Right lobe of liver (tissue), 4 donors: Measurements from ENCODE around the gene OSBPL8.

ENCODE experiments used
- POLR2A ChIP-seq: fragments of 450-650 bp; IDR thresholded peaks from one replicate; pipeline ENCODE4 v1.6.1; 2017; ENCODE audit warnings: antibody characterized with exemption, mild to moderate bottlenecking
- TF ChIP-seq, protein P1 (sequence below), 4 donors: fragments of 200-600 bp in 3 of 4; fragments of 450-650 bp in 1 of 4; IDR thresholded peaks; one replicate each; pipeline versions ENCODE4 v1.5.1 to v1.8.0; 2016 to 2022; ENCODE audit warnings: antibody characterized with exemption in 4 of 4, mild to moderate bottlenecking in 2 of 4
- donor health status: DM: no; HTN: no; CAD: no.
- donor health status: DM: no; HTN: no; CAD: no.
- donor health status: DM: no; HTN: yes; CAD: no.

GRCh38 chr12:76307083-76307482 lies 252.5 kb downstream of the OSBPL8 start:
- TF ChIP-seq, protein P1, sequence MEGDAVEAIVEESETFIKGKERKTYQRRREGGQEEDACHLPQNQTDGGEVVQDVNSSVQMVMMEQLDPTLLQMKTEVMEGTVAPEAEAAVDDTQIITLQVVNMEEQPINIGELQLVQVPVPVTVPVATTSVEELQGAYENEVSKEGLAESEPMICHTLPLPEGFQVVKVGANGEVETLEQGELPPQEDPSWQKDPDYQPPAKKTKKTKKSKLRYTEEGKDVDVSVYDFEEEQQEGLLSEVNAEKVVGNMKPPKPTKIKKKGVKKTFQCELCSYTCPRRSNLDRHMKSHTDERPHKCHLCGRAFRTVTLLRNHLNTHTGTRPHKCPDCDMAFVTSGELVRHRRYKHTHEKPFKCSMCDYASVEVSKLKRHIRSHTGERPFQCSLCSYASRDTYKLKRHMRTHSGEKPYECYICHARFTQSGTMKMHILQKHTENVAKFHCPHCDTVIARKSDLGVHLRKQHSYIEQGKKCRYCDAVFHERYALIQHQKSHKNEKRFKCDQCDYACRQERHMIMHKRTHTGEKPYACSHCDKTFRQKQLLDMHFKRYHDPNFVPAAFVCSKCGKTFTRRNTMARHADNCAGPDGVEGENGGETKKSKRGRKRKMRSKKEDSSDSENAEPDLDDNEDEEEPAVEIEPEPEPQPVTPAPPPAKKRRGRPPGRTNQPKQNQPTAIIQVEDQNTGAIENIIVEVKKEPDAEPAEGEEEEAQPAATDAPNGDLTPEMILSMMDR (IDR thresholded peaks at IDR 0.05), result no peak
- TF ChIP-seq POLR2A, result no peak
